IPS-15b (cell line): ENCODE measurements around the gene VSX2.

Experiments used
- H3K27me3 ChIP-seq: one replicate; pipeline ENCODE4 v1.6.1; 2013; ENCODE audit warnings: low read length; ENCODE audit not compliant: control insufficient read depth, insufficient read depth
- H3K36me3 ChIP-seq: one replicate; pipeline ENCODE4 v1.6.1; 2013; ENCODE audit warnings: low read length; ENCODE audit not compliant: control insufficient read depth, insufficient read depth
- H3K4me1 ChIP-seq: one replicate; pipeline ENCODE4 v1.6.1; 2013; ENCODE audit warnings: mild to moderate bottlenecking, low read length; ENCODE audit not compliant: control insufficient read depth, insufficient read depth
- H3K4me3 ChIP-seq: one replicate; pipeline ENCODE4 v1.5.1; 2013; ENCODE audit warnings: low read depth, low read length
- H3K9ac ChIP-seq: one replicate; pipeline ENCODE4 v1.6.1; 2013; ENCODE audit warnings: low read depth, mild to moderate bottlenecking, low read length
- H3K9me3 ChIP-seq: one replicate; pipeline ENCODE4 v1.6.1; 2013; ENCODE audit warnings: mild to moderate bottlenecking, low read length; ENCODE audit not compliant: control insufficient read depth, insufficient read depth

Gene VSX2

GRCh38 chr14:74211945-74212580, 27.2 kb upstream of the VSX2 start:
- no peak overlapping the region for H3K9ac ChIP-seq
- H3K27me3 ChIP-seq = peaks cover 5% of the 10 kb centered on the region
- no peaks in the 10 kb centered on the region for H3K9me3 ChIP-seq
- no peaks in the 10 kb centered on the region for H3K36me3 ChIP-seq
- no peak overlapping the region for H3K4me3 ChIP-seq
- H3K4me1 ChIP-seq = no peaks in the 10 kb centered on the region

GRCh38 chr14:74213907-74214803, 25.1 kb upstream of the VSX2 start:
- H3K4me3 ChIP-seq = no peak overlapping the region
- H3K36me3 ChIP-seq = no peaks in the 10 kb centered on the region
- no peaks in the 10 kb centered on the region for H3K9me3 ChIP-seq
- no peaks in the 10 kb centered on the region for H3K4me1 ChIP-seq
- peaks cover 24% of the 10 kb centered on the region for H3K27me3 ChIP-seq
- no peak overlapping the region for H3K9ac ChIP-seq

GRCh38 chr14:74216671-74217070, 22.6 kb upstream of the VSX2 start:
- Histone ChIP-seq H3K9ac (no peak overlapping the region), H3K4me3 (no peak overlapping the region), H3K9me3 (no peaks in the 10 kb centered on the region), H3K4me1 (no peaks in the 10 kb centered on the region), H3K27me3 (peaks cover 25% of the 10 kb centered on the region), H3K36me3 (no peaks in the 10 kb centered on the region)

GRCh38 chr14:74217672-74218448, 21.4 kb upstream of the VSX2 start:
- Histone ChIP-seq H3K9ac (no peak overlapping the region), H3K27me3 (peaks cover 25% of the 10 kb centered on the region), H3K4me3 (peak overlapping the region; percentile 22), H3K9me3 (no peaks in the 10 kb centered on the region), H3K36me3 (no peaks in the 10 kb centered on the region), H3K4me1 (no peaks in the 10 kb centered on the region)

- Histone ChIP-seq H3K27me3 (peaks cover 25% of the 10 kb centered on the region), H3K9me3 (no peaks in the 10 kb centered on the region), H3K4me1 (no peaks in the 10 kb centered on the region), H3K9ac (no peak overlapping the region), H3K36me3 (no peaks in the 10 kb centered on the region), H3K4me3 (no peak overlapping the region)
These were observed 20.8 kb upstream of the VSX2 start for GRCh38 chr14:74218462-74218861.

GRCh38 chr14:74219277-74220205, 19.7 kb upstream of the VSX2 start:
- Histone ChIP-seq H3K4me3 (no peak overlapping the region), H3K27me3 (peaks cover 25% of the 10 kb centered on the region), H3K9me3 (no peaks in the 10 kb centered on the region), H3K9ac (no peak overlapping the region), H3K36me3 (no peaks in the 10 kb centered on the region), H3K4me1 (no peaks in the 10 kb centered on the region)

- no peaks in the 10 kb centered on the region for H3K9me3 ChIP-seq
- no peak overlapping the region for H3K9ac ChIP-seq
- peaks cover 25% of the 10 kb centered on the region for H3K27me3 ChIP-seq
- H3K36me3 ChIP-seq = no peaks in the 10 kb centered on the region
- no peaks in the 10 kb centered on the region for H3K4me1 ChIP-seq
- H3K4me3 ChIP-seq = no peak overlapping the region
These were observed 18.3 kb upstream of the VSX2 start for GRCh38 chr14:74220991-74221390.

GRCh38 chr14:74221741-74222140, 17.5 kb upstream of the VSX2 start:
- Histone ChIP-seq H3K4me1 (no peaks in the 10 kb centered on the region), H3K9me3 (no peaks in the 10 kb centered on the region), H3K27me3 (peaks cover 24% of the 10 kb centered on the region), H3K36me3 (no peaks in the 10 kb centered on the region), H3K9ac (no peak overlapping the region), H3K4me3 (no peak overlapping the region)

GRCh38 chr14:74223016-74223415, 16.2 kb upstream of the VSX2 start:
- Histone ChIP-seq H3K27me3 (peaks cover 12% of the 10 kb centered on the region), H3K9ac (no peak overlapping the region), H3K4me3 (no peak overlapping the region)

GRCh38 chr14:74231784-74232183, 7.5 kb upstream of the VSX2 start:
- Histone ChIP-seq H3K9me3 (no peaks in the 10 kb centered on the region), H3K4me1 (no peaks in the 10 kb centered on the region), H3K9ac (no peak overlapping the region), H3K27me3 (peaks cover 7% of the 10 kb centered on the region), H3K4me3 (no peak overlapping the region), H3K36me3 (no peaks in the 10 kb centered on the region)

More at GRCh38 chr14:74223016-74223415, 16.2 kb upstream of the VSX2 start:
- Histone ChIP-seq H3K36me3 (no peaks in the 10 kb centered on the region), H3K9me3 (no peaks in the 10 kb centered on the region), H3K4me1 (no peaks in the 10 kb centered on the region)

GRCh38 chr14:74235017-74235416, 4.2 kb upstream of the VSX2 start:
- H3K27me3 ChIP-seq = peaks cover 39% of the 10 kb centered on the region
- H3K36me3 ChIP-seq = no peaks in the 10 kb centered on the region
- no peak overlapping the region for H3K9ac ChIP-seq
- H3K4me1 ChIP-seq = no peaks in the 10 kb centered on the region
- no peaks in the 10 kb centered on the region for H3K9me3 ChIP-seq
- H3K4me3 ChIP-seq = no peak overlapping the region
